HepG2 (cell line): ENCODE data around the gene CISTR. TPM values are rescaled to one million over a fixed set of nuclear protein-coding genes. Genes with fewer than 3 reads are reported as not detected.

ENCODE experiments used
- FOXM1 ChIP-seq: sonication (generic); formaldehyde crosslinking; IDR thresholded peaks from 2 replicates; pipeline ENCODE4 v1.5.0; 2020; ENCODE audit warnings: missing genetic modification reagents
- HMGXB4 ChIP-seq, 2 experiments: sonication (generic) in 1 of 2; formaldehyde crosslinking in 1 of 2; IDR thresholded peaks; 2 replicates each; pipeline versions ENCODE4 v1.4.0 to v1.6.1; 2018 to 2020; ENCODE audit warnings: missing genetic modification reagents in 2 of 2, borderline replicate concordance in 1 of 2, low read depth in 1 of 2, mild to moderate bottlenecking in 1 of 2, missing biosample characterization in 1 of 2
- HNF1B ChIP-seq: sonication (generic); formaldehyde crosslinking; IDR thresholded peaks from 2 replicates; pipeline ENCODE4 v1.5.1; 2020; ENCODE audit warnings: mild to moderate bottlenecking, moderate library complexity, missing genetic modification reagents
- NFIB ChIP-seq: sonication (generic); formaldehyde crosslinking; IDR thresholded peaks from 2 replicates; pipeline ENCODE4 v1.9.0; 2021; ENCODE audit warnings: missing genetic modification reagents, mild to moderate bottlenecking, borderline replicate concordance
- ONECUT2 ChIP-seq: sonication (generic); formaldehyde crosslinking; IDR thresholded peaks from 2 replicates; pipeline ENCODE4 v1.4.0; 2020; ENCODE audit warnings: missing genetic modification reagents
- RNF2 ChIP-seq: fragments of 450-650 bp; conservative IDR thresholded peaks from 2 replicates; pipeline ENCODE4 v1.6.1; 2016; ENCODE audit warnings: low read depth
- STAG1 ChIP-seq: sonication (generic); formaldehyde crosslinking; IDR thresholded peaks from 2 replicates; pipeline ENCODE4 v1.4.0; 2020; ENCODE audit warnings: missing genetic modification reagents
- TEAD3 ChIP-seq: optimal IDR thresholded peaks from 2 replicates; pipeline ENCODE3; 2016; ENCODE audit warnings: borderline replicate concordance
- THAP11 ChIP-seq: IDR thresholded peaks from 2 replicates; pipeline ENCODE4 v1.6.1; 2016; ENCODE audit warnings: missing biosample characterization, missing genetic modification reagents
- XRCC5 ChIP-seq: fragments of 200-400 bp; formaldehyde crosslinking; optimal IDR thresholded peaks from 2 replicates; pipeline ENCODE3; 2017; ENCODE audit warnings: mild to moderate bottlenecking, low read length
- ZC3H13 ChIP-seq: sonication (generic); formaldehyde crosslinking; IDR thresholded peaks from 2 replicates; pipeline ENCODE4 v1.8.1; 2023; ENCODE audit warnings: mild to moderate bottlenecking, missing genetic modification reagents, moderate library complexity
- ZNF674 ChIP-seq: sonication (generic); formaldehyde crosslinking; IDR thresholded peaks from 2 replicates; pipeline ENCODE4 v1.5.0; 2020; ENCODE audit warnings: low read depth, mild to moderate bottlenecking, missing genetic modification reagents
- ZNF709 ChIP-seq: sonication (generic); formaldehyde crosslinking; IDR thresholded peaks from 2 replicates; pipeline ENCODE4 v1.5.0; 2020; ENCODE audit warnings: mild to moderate bottlenecking, missing genetic modification reagents
- polyA plus RNA-seq, 8 experiments: library from polyadenylated mRNA; depleted of rRNA in 3 of 8; stranded (reverse) in 7 of 8; unstranded in 1 of 8; fragments of >200 nt; fragmentation: Illumina TruSeq in 4 of 8; extraction: Trizol in 4 of 8; gene quantifications; 2 replicates each; pipeline versions ENCODE4 v1.2.1 to v1.2.3, GENCODE V29; 2011 to 2016; ENCODE audit warnings: low read depth in 4 of 8, missing spikeins in 1 of 8, mixed read lengths in 1 of 8; ENCODE audit not compliant: insufficient read depth in 1 of 8
- total RNA-seq, 5 experiments: library from RNA; depleted of rRNA; stranded (reverse); fragments of >200 nt; fragmentation: Illumina TruSeq; extraction: Trizol; gene quantifications; 2 replicates each; pipeline ENCODE4 v1.2.3, GENCODE V29; 2016; ENCODE audit warnings: low read depth in 1 of 5
- TF ChIP-seq, protein P1 (sequence below): IDR thresholded peaks from 2 replicates; pipeline ENCODE4 v1.6.1; 2016; ENCODE audit warnings: low read depth, borderline replicate concordance
- TF ChIP-seq, protein P2 (sequence below): sonication (generic); formaldehyde crosslinking; IDR thresholded peaks from 2 replicates; pipeline ENCODE4 v1.5.0; 2020; ENCODE audit warnings: mild to moderate bottlenecking, missing genetic modification reagents, moderate library complexity
- TF ChIP-seq, protein P3 (sequence below): sonication (generic); formaldehyde crosslinking; IDR thresholded peaks from 2 replicates; pipeline ENCODE4 v1.5.1; 2020; ENCODE audit warnings: mild to moderate bottlenecking, missing genetic modification reagents, moderate library complexity

CISTR gene
- total and polyA plus RNA-seq, 2 of the 13 experiments (the other 11 are each of a cell fraction or from before 2014, with no cell fraction given): not detected

- 0 out of 4 replicates have a peak, but pooled peaks of 1 of the 2 experiments have one; percentile 51 for TF ChIP-seq HMGXB4 (CRISPR knock-in tag; IDR thresholded peaks at IDR 0.05; ENCODE audit: borderline replicate concordance in 1 of 2, low read depth in 1 of 2)
- TF ChIP-seq HNF1B: peak; percentile 29; the same call in 1 of the 2 replicates
- TF ChIP-seq FOXM1: no peak
- TF ChIP-seq, protein P1, sequence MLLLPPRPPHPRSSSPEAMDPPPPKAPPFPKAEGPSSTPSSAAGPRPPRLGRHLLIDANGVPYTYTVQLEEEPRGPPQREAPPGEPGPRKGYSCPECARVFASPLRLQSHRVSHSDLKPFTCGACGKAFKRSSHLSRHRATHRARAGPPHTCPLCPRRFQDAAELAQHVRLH: no peak
- no peak for TF ChIP-seq ZNF709
- TF ChIP-seq, protein P2, sequence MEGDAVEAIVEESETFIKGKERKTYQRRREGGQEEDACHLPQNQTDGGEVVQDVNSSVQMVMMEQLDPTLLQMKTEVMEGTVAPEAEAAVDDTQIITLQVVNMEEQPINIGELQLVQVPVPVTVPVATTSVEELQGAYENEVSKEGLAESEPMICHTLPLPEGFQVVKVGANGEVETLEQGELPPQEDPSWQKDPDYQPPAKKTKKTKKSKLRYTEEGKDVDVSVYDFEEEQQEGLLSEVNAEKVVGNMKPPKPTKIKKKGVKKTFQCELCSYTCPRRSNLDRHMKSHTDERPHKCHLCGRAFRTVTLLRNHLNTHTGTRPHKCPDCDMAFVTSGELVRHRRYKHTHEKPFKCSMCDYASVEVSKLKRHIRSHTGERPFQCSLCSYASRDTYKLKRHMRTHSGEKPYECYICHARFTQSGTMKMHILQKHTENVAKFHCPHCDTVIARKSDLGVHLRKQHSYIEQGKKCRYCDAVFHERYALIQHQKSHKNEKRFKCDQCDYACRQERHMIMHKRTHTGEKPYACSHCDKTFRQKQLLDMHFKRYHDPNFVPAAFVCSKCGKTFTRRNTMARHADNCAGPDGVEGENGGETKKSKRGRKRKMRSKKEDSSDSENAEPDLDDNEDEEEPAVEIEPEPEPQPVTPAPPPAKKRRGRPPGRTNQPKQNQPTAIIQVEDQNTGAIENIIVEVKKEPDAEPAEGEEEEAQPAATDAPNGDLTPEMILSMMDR: peak; percentile 87
- no peak for TF ChIP-seq ZC3H13
- TF ChIP-seq NFIB (CRISPR knock-in tag): no peak
- TF ChIP-seq, protein P3, sequence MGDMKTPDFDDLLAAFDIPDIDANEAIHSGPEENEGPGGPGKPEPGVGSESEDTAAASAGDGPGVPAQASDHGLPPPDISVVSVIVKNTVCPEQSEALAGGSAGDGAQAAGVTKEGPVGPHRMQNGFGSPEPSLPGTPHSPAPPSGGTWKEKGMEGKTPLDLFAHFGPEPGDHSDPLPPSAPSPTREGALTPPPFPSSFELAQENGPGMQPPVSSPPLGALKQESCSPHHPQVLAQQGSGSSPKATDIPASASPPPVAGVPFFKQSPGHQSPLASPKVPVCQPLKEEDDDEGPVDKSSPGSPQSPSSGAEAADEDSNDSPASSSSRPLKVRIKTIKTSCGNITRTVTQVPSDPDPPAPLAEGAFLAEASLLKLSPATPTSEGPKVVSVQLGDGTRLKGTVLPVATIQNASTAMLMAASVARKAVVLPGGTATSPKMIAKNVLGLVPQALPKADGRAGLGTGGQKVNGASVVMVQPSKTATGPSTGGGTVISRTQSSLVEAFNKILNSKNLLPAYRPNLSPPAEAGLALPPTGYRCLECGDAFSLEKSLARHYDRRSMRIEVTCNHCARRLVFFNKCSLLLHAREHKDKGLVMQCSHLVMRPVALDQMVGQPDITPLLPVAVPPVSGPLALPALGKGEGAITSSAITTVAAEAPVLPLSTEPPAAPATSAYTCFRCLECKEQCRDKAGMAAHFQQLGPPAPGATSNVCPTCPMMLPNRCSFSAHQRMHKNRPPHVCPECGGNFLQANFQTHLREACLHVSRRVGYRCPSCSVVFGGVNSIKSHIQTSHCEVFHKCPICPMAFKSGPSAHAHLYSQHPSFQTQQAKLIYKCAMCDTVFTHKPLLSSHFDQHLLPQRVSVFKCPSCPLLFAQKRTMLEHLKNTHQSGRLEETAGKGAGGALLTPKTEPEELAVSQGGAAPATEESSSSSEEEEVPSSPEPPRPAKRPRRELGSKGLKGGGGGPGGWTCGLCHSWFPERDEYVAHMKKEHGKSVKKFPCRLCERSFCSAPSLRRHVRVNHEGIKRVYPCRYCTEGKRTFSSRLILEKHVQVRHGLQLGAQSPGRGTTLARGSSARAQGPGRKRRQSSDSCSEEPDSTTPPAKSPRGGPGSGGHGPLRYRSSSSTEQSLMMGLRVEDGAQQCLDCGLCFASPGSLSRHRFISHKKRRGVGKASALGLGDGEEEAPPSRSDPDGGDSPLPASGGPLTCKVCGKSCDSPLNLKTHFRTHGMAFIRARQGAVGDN (CRISPR knock-in tag): 0 out of 2 replicates have a peak, but pooled peaks have one; percentile 13
- peak; percentile 7 for TF ChIP-seq TEAD3
- TF ChIP-seq STAG1 (CRISPR knock-in tag): peak; percentile 71
- TF ChIP-seq ONECUT2 (CRISPR knock-in tag): peak; percentile 83
- TF ChIP-seq ZNF674: no peak
- peak; percentile 48; the same call in 1 of the 2 replicates for TF ChIP-seq THAP11 (CRISPR knock-in tag)
- peak; percentile 40 for TF ChIP-seq XRCC5
- peak; percentile 51; the same call in 1 of the 2 replicates for TF ChIP-seq RNF2
Observed at GRCh38 chr12:53743266-53744129, 8.3 kb downstream of the CISTR start (continued).
